Lung (tissue), 16 donors: ENCODE results near the gene STUB1. TPM values are rescaled to one million over a fixed set of nuclear protein-coding genes. Genes with fewer than 3 reads are reported as not detected.

Experiments
- ATAC-seq: fragments of 200-7000 bp; cut with Tn5 transposase; one replicate; pipeline ENCODE4 v1.9.1; 2020; ENCODE audit warnings: moderate number of reproducible peaks; ENCODE audit not compliant: insufficient read depth, low FRiP score
- DNase-seq, 3 donors: peaks; one replicate each; pipeline ENCODE4 v3.0.0-alpha.2; 2013 to 2017
- H3K27ac ChIP-seq, 2 donors: one replicate each; pipeline ENCODE4 v1.5.1; 2013; ENCODE audit warnings: mild to moderate bottlenecking in 2 of 2, moderate library complexity in 2 of 2, control low read depth in 1 of 2, inconsistent platforms in 1 of 2, low read depth in 1 of 2, low read length in 1 of 2
- H3K27me3 ChIP-seq, 3 donors: one replicate each; pipeline ENCODE4 v1.5.1; 2013; ENCODE audit warnings: low read length in 2 of 3; ENCODE audit not compliant: control insufficient read depth in 3 of 3, insufficient read depth in 3 of 3
- H3K36me3 ChIP-seq, 4 donors: one replicate each; pipeline ENCODE4 v1.5.1; 2013; ENCODE audit warnings: low read length in 4 of 4, mild to moderate bottlenecking in 1 of 4, moderate library complexity in 1 of 4; ENCODE audit not compliant: control insufficient read depth in 4 of 4, insufficient read depth in 4 of 4
- H3K4me1 ChIP-seq, 5 donors: one replicate each; pipeline ENCODE4 v1.5.1; 2013; ENCODE audit warnings: low read length in 5 of 5, mild to moderate bottlenecking in 2 of 5, moderate library complexity in 1 of 5; ENCODE audit not compliant: control insufficient read depth in 5 of 5, insufficient read depth in 5 of 5
- H3K4me3 ChIP-seq: one replicate; pipeline ENCODE4 v1.5.1; 2013; ENCODE audit warnings: mild to moderate bottlenecking, control low read depth, moderate library complexity
- H3K9ac ChIP-seq, 2 donors: one replicate each; pipeline ENCODE4 v1.5.1; 2013; ENCODE audit warnings: low read length in 2 of 2, control low read depth in 1 of 2; ENCODE audit not compliant: insufficient read depth in 1 of 2
- H3K9me3 ChIP-seq, 4 donors: one replicate each; pipeline ENCODE4 v1.5.1; 2013; ENCODE audit warnings: low read length in 3 of 4, mild to moderate bottlenecking in 1 of 4, moderate library complexity in 1 of 4; ENCODE audit not compliant: control insufficient read depth in 4 of 4, insufficient read depth in 3 of 4
- CTCF ChIP-seq: IDR thresholded peaks from 2 replicates; pipeline ENCODE4 v1.5.1; 2012; ENCODE audit warnings: mild to moderate bottlenecking; ENCODE audit errors: control extremely low read depth, extremely low read depth
- WGBS, 2 donors: extraction: QIAGEN DNeasy Blood & Tissue Kit; methylation state at CpG; one replicate each; pipeline ENCODE4 v1.1.7; 2013; 5-methylcytosine and 5-hydroxymethylcytosine counted together
- long read RNA-seq, 5 donors: transcript quantifications; one replicate each; lab custom pipeline, GENCODE V29; 2026
- polyA plus RNA-seq, 2 donors: library from polyadenylated mRNA; stranded (reverse); fragments of 200-250 nt; gene quantifications; one replicate each; pipeline ENCODE4 v1.2.1, GENCODE V29; 2013
- total RNA-seq, 2 donors: library from RNA; depleted of rRNA in 1 of 2; stranded (reverse); fragments of >200 nt in 1 of 2; gene quantifications; one replicate each; pipeline ENCODE4 v1.2.1, GENCODE V29; 2014 to 2021
- donor health status: control.
- donor health status: control.
- donor health status: Bipolar disorder and iron deficiency.
- donor health status: healthy.
- donor health status: DM: yes; HTN: yes; CAD: no.

STUB1 gene
- total RNA-seq = 100 to 1,000 TPM in 1 of 2 donors, 10 to 100 TPM in 1; 58.8 to 131 TPM
- polyA plus RNA-seq = 100 to 1,000 TPM; 113 to 131 TPM
- long read RNA-seq, donor 1, transcript STUB1-201 (7 exons, 1,472 nt) = major isoform, 64 of 101 reads
- long read RNA-seq, donor 1, transcript STUB1-204 (6 exons, 875 nt) = minor isoform, 8 of 101 reads
- long read RNA-seq, donor 1, partial matches to known transcripts = 28 of 101 reads
- long read RNA-seq, donor 1, other reads (novel, unspliced or antisense) = 0 of 101 reads
- long read RNA-seq, donor 2, transcript STUB1-201 (7 exons, 1,472 nt) = major isoform, 20 of 25 reads
- long read RNA-seq, donor 2, partial matches to known transcripts = 0 of 25 reads
- long read RNA-seq, donor 2, other reads (novel, unspliced or antisense) = 0 of 25 reads
- long read RNA-seq, donor 3, transcript STUB1-201 (7 exons, 1,472 nt) = major isoform, 26 of 33 reads
- long read RNA-seq, donor 3, partial matches to known transcripts = 6 of 33 reads
- long read RNA-seq, donor 3, other reads (novel, unspliced or antisense) = 0 of 33 reads
- long read RNA-seq, donor 4, transcript STUB1-201 (7 exons, 1,472 nt) = major isoform, 13 of 15 reads
- long read RNA-seq, donor 4, partial matches to known transcripts = 0 of 15 reads
- long read RNA-seq, donor 4, other reads (novel, unspliced or antisense) = 0 of 15 reads
- long read RNA-seq, donor 5, transcript STUB1-201 (7 exons, 1,472 nt) = major isoform, 59 of 74 reads
- long read RNA-seq, donor 5, partial matches to known transcripts = 6 of 74 reads
- long read RNA-seq, donor 5, other reads (novel, unspliced or antisense) = 0 of 74 reads

GRCh38 chr16:679814-680624 lies at the start of gene STUB1:
Gene STUB1, plus strand, starts transcription at chr16:680410. Its CDS starts 116 bp downstream, at chr16:680526.
- no peak for TF ChIP-seq CTCF
- peak within 1 kb of the TSS; percentile 92 to 94 for H3K27ac ChIP-seq
- 1 to 2% methylated on average over 72 to 91 of the region's 91 CpGs for WGBS, 2 donors
- peaks cover 3 to 17% (median 15%) of the 10 kb centered on the region in 4 donors for H3K36me3 ChIP-seq
- H3K9ac ChIP-seq = no peak within 1 kb of the TSS
- peaks cover 4 to 37% (median 25%) of the 10 kb centered on the region in 5 donors for H3K4me1 ChIP-seq
- peak; percentile 85 to 93 (median 89) for DNase-seq
- peak; percentile 76 for ATAC-seq
- no peaks in the 10 kb centered on the region for H3K27me3 ChIP-seq
- peak within 1 kb of the TSS; percentile 84 for H3K4me3 ChIP-seq
- no peaks in the 10 kb centered on the region for H3K9me3 ChIP-seq

- H3K9ac ChIP-seq = no peak within 1 kb of the TSS
- H3K4me1 ChIP-seq = peaks cover 0 to 31% (median 14%) of the 10 kb centered on the region in 5 donors
- ATAC-seq (no peak), DNase-seq (peak in 2 of 3 donors; percentile 32 to 54)
- H3K27me3 ChIP-seq = no peaks in the 10 kb centered on the region
- H3K4me3 ChIP-seq = no peak within 1 kb of the TSS
- TF ChIP-seq CTCF = no peak
- peak within 1 kb of the TSS in 1 of 2 donors; percentile 21 for H3K27ac ChIP-seq
- no peaks in the 10 kb centered on the region for H3K9me3 ChIP-seq
- 6 to 7% methylated on average over 16 to 23 of the region's 23 CpGs for WGBS, 2 donors
- H3K36me3 ChIP-seq = peaks cover 0 to 46% (median 3%) of the 10 kb centered on the region in 4 donors
Observed at GRCh38 chr16:630815-631405, 49.3 kb upstream of the STUB1 start, which contains the start of gene WFIKKN1. Gene WFIKKN1, plus strand, starts transcription at chr16:630985. Its CDS starts 269 bp downstream, at chr16:631254.

- DNase-seq = no peak
- TF ChIP-seq CTCF = no peak
- no peak overlapping the region for H3K4me3 ChIP-seq
- peaks cover 0 to 34% (median 14%) of the 10 kb centered on the region in 5 donors for H3K4me1 ChIP-seq
- ATAC-seq = no peak
- no peaks in the 10 kb centered on the region for H3K27me3 ChIP-seq
- no peak overlapping the region for H3K9ac ChIP-seq
- H3K9me3 ChIP-seq = no peaks in the 10 kb centered on the region
- H3K27ac ChIP-seq = no peak overlapping the region
- WGBS, 2 donors = 64 to 83% methylated on average over 9 of the region's 9 CpGs
- H3K36me3 ChIP-seq = peaks cover 0 to 41% (median 2%) of the 10 kb centered on the region in 4 donors
Observed at GRCh38 chr16:631808-632358, 48.3 kb upstream of the STUB1 start.
